H1 (cell line): Measurements from ENCODE around the gene PDE6B. TPM values are rescaled to one million over a fixed set of nuclear protein-coding genes. Genes with fewer than 3 reads are reported as not detected.
A peak's percentile ranks its signal among the peaks of the same experiment; 100 is the strongest.

ENCODE experiments used
- CTCF ChIA-PET: fragments of 300-600 bp; sonication (Branson Sonifier 250); formaldehyde crosslinking; loops from one replicate; lab custom pipeline; 2021; ENCODE audit not compliant: partially characterized antibody; lab: Charles Lee
- POLR2A ChIA-PET: fragments of 300-600 bp; sonication (Branson Sonifier 250); formaldehyde crosslinking; loops from one replicate; lab custom pipeline; 2021; ENCODE audit warnings: inconsistent platforms; ENCODE audit not compliant: partially characterized antibody; lab: Charles Lee
- DNase-seq, 2 experiments: peaks; one replicate each; pipeline versions ENCODE4 v3.0.0 to v3.0.0-alpha.2; 2010 to 2022; ENCODE audit warnings: low spot score in 2 of 2, low read depth in 1 of 2, mixed read lengths in 1 of 2
- FAIRE-seq: peaks from 2 replicates; lab custom pipeline; 2011; peaks lifted over from hg19 to GRCh38; lab: Jason Lieb, UNC
- H2AFZ ChIP-seq: 2 replicates; pipeline ENCODE4 v1.8.1; 2012; ENCODE audit warnings: low read length, inconsistent platforms
- H2AK5ac ChIP-seq: 2 replicates; pipeline ENCODE4 v1.6.1; 2013; ENCODE audit warnings: low read depth, low read length
- H2BK120ac ChIP-seq: replicated peaks from 2 replicates; pipeline ENCODE3; 2013; ENCODE audit warnings: low read depth, low read length, inconsistent platforms
- H2BK12ac ChIP-seq: 2 replicates; pipeline ENCODE4 v1.6.1; 2013; ENCODE audit warnings: low read depth, low read length
- H2BK15ac ChIP-seq: 2 replicates; pipeline ENCODE4 v1.6.1; 2013; ENCODE audit warnings: low read length
- H2BK20ac ChIP-seq: 2 replicates; pipeline ENCODE4 v1.6.1; 2013; ENCODE audit warnings: low read length
- H2BK5ac ChIP-seq: 2 replicates; pipeline ENCODE4 v1.6.1; 2013; ENCODE audit warnings: low read depth, low read length
- H3K14ac ChIP-seq: 2 replicates; pipeline ENCODE4 v1.6.1; 2013; ENCODE audit warnings: inconsistent platforms; ENCODE audit not compliant: insufficient read length
- H3K18ac ChIP-seq: 2 replicates; pipeline ENCODE4 v1.6.1; 2013; ENCODE audit warnings: low read length; ENCODE audit errors: extremely low read depth
- H3K23ac ChIP-seq: 2 replicates; pipeline ENCODE4 v1.6.1; 2013; ENCODE audit warnings: inconsistent platforms; ENCODE audit not compliant: insufficient read length
- H3K23me2 ChIP-seq: 2 replicates; pipeline ENCODE4 v1.6.1; 2013; ENCODE audit warnings: low read depth, low read length
- H3K27ac ChIP-seq: 2 replicates; pipeline ENCODE4 v1.6.1; 2011; ENCODE audit warnings: low read depth, low read length, inconsistent platforms
- H3K27me3 ChIP-seq, 4 experiments: replicated peaks in 1 of 4; 1 replicate in 1 of 4; 2 replicates in 3 of 4; pipeline versions ENCODE4 v1.6.1 to v1.8.1; 2011 to 2013; ENCODE audit warnings: low read length in 3 of 4, mild to moderate bottlenecking in 3 of 4, inconsistent platforms in 2 of 4, mixed read lengths in 2 of 4, moderate library complexity in 1 of 4; ENCODE audit not compliant: control insufficient read depth in 3 of 4, insufficient read depth in 3 of 4; ENCODE audit errors: extremely low read depth in 1 of 4
- H3K36me3 ChIP-seq, 4 experiments: 2 replicates each; pipeline versions ENCODE4 v1.6.1 to v1.8.1; 2011 to 2013; ENCODE audit warnings: mild to moderate bottlenecking in 4 of 4, low read length in 3 of 4, moderate library complexity in 2 of 4, control low read depth in 1 of 4, inconsistent platforms in 1 of 4; ENCODE audit not compliant: insufficient read depth in 4 of 4, control insufficient read depth in 2 of 4
- H3K4ac ChIP-seq: replicated peaks from 2 replicates; pipeline ENCODE3; 2013; ENCODE audit warnings: low read length, low read depth, mixed read lengths, inconsistent platforms; ENCODE audit not compliant: insufficient read length
- H3K4me1 ChIP-seq, 4 experiments: replicated peaks in 1 of 4; 1 replicate in 1 of 4; 2 replicates in 3 of 4; pipeline versions ENCODE4 v1.6.1 to v1.8.1; 2011 to 2013; ENCODE audit warnings: low read length in 3 of 4, inconsistent platforms in 2 of 4, mixed read lengths in 1 of 4; ENCODE audit not compliant: insufficient read depth in 4 of 4, control insufficient read depth in 3 of 4
- H3K4me2 ChIP-seq, 2 experiments: 2 replicates each; pipeline versions ENCODE4 v1.6.1 to v1.8.1; 2011 to 2013; ENCODE audit warnings: low read depth in 2 of 2, low read length in 2 of 2, control low read depth in 1 of 2, inconsistent platforms in 1 of 2, mild to moderate bottlenecking in 1 of 2; ENCODE audit not compliant: insufficient read depth in 1 of 2
- H3K4me3 ChIP-seq, 4 experiments: fragments of 200-600, 300-600 bp in 1 of 4; sonication (generic), shearing (Covaris generic), sonication (Bioruptor Twin) in 1 of 4; 2 replicates each; pipeline versions ENCODE4 v1.5.1 to v1.8.1; 2011 to 2016; ENCODE audit warnings: low read length in 4 of 4, low read depth in 3 of 4, control low read depth in 2 of 4, inconsistent platforms in 2 of 4, mild to moderate bottlenecking in 2 of 4, mixed read lengths in 1 of 4, moderate library complexity in 1 of 4; ENCODE audit not compliant: insufficient read depth in 2 of 4; ENCODE audit errors: extremely low read depth in 1 of 4
- H3K56ac ChIP-seq: replicated peaks from 2 replicates; pipeline ENCODE3; 2013; ENCODE audit warnings: low read depth, mild to moderate bottlenecking, mixed read lengths, low read length, inconsistent platforms; ENCODE audit not compliant: insufficient read length
- H3K79me1 ChIP-seq: 2 replicates; pipeline ENCODE4 v1.6.1; 2013; ENCODE audit warnings: low read depth, low read length, control low read depth
- H3K79me2 ChIP-seq, 2 experiments: 2 replicates each; pipeline versions ENCODE4 v1.6.1 to v1.8.1; 2012 to 2013; ENCODE audit warnings: low read length in 2 of 2, mild to moderate bottlenecking in 2 of 2, inconsistent platforms in 1 of 2; ENCODE audit not compliant: insufficient read depth in 2 of 2, control insufficient read depth in 1 of 2
- H3K9ac ChIP-seq, 4 experiments: replicated peaks in 1 of 4; 1 replicate in 1 of 4; 2 replicates in 3 of 4; pipeline versions ENCODE4 v1.6.1 to v1.8.1; 2011 to 2013; ENCODE audit warnings: low read depth in 3 of 4, low read length in 3 of 4, control low read depth in 2 of 4, mild to moderate bottlenecking in 2 of 4, moderate library complexity in 2 of 4, inconsistent platforms in 1 of 4; ENCODE audit errors: extremely low read depth in 1 of 4
- H3K9me3 ChIP-seq, 2 experiments: 2 replicates each; pipeline versions ENCODE4 v1.6.1 to v1.8.1; 2012 to 2013; ENCODE audit warnings: mild to moderate bottlenecking in 2 of 2, moderate library complexity in 2 of 2, control low read depth in 1 of 2, inconsistent platforms in 1 of 2, low read depth in 1 of 2, low read length in 1 of 2, mixed read lengths in 1 of 2; ENCODE audit not compliant: insufficient read depth in 2 of 2
- H4K20me1 ChIP-seq, 2 experiments: replicated peaks in 1 of 2; 2 replicates each; pipeline versions ENCODE3 to v1.8.1; 2011 to 2013; ENCODE audit warnings: inconsistent platforms in 2 of 2, low read length in 2 of 2, mild to moderate bottlenecking in 1 of 2; ENCODE audit not compliant: insufficient read depth in 2 of 2, control insufficient read depth in 1 of 2
- H4K5ac ChIP-seq: 2 replicates; pipeline ENCODE4 v1.6.1; 2013; ENCODE audit warnings: low read length, low read depth, mixed read lengths, inconsistent platforms; ENCODE audit not compliant: insufficient read length
- H4K8ac ChIP-seq: 2 replicates; pipeline ENCODE4 v1.8.0; 2013; ENCODE audit warnings: mild to moderate bottlenecking, moderate library complexity, low read length, inconsistent platforms; ENCODE audit not compliant: insufficient read depth; ENCODE audit errors: extremely low read depth
- H4K91ac ChIP-seq: replicated peaks from 2 replicates; pipeline ENCODE3; 2013; ENCODE audit warnings: low read length, mixed read lengths, inconsistent platforms; ENCODE audit not compliant: insufficient read length
- EGR1 ChIP-seq: IDR thresholded peaks from 2 replicates; pipeline ENCODE4 v1.6.1; 2011; ENCODE audit warnings: low read depth, low read length, borderline replicate concordance
- SUZ12 ChIP-seq: fragments of 200-600 bp; sonication (generic); IDR thresholded peaks from 2 replicates; pipeline ENCODE4 v1.6.1; 2012; ENCODE audit warnings: mild to moderate bottlenecking, inconsistent platforms, low read length, moderate library complexity, mixed read lengths
- WGBS, 2 experiments: shearing (Covaris generic) in 1 of 2; methylation state at CpG; one replicate each; pipeline versions ENCODE4 v1.1.6 to v1.1.7; 2013 to 2015; ENCODE audit warnings: low lambda C conversion rate in 2 of 2, mixed read lengths in 2 of 2, inconsistent platforms in 1 of 2, low coverage in 1 of 2, missing lambda C conversion rate in 1 of 2; ENCODE audit not compliant: insufficient replicate concordance in 2 of 2, insufficient coverage in 1 of 2, insufficient read length in 1 of 2; ENCODE audit errors: extremely low coverage in 1 of 2, missing lambda C conversion rate in 1 of 2; 5-methylcytosine and 5-hydroxymethylcytosine counted together
- polyA plus RNA-seq, 7 experiments: library from polyadenylated mRNA; depleted of rRNA in 3 of 7; stranded (reverse) in 5 of 7; unstranded in 2 of 7; fragments of >200 nt in 5 of 7; fragments of 200-250 nt in 2 of 7; gene quantifications; 1 replicate in 5 of 7; 2 replicates in 1 of 7; 4 replicates in 1 of 7; pipeline versions ENCODE4 v1.2.1 to v1.2.3, GENCODE V29; 2011 to 2013; ENCODE audit warnings: missing spikeins in 2 of 7, mixed read lengths in 2 of 7
- total RNA-seq: library from RNA; stranded (reverse); fragmentation: NEBNext Ultra II Directional; extraction: Animal tissue kit (Norgen Biotek cat#: 25700); gene quantifications from 2 replicates; pipeline ENCODE4 v1.2.1, GENCODE V29; 2021

The PDE6B gene
- total and polyA plus RNA-seq, 2 of the 8 experiments (the other 6 are each of a cell fraction or from before 2014, with no cell fraction given) = 4.1 to 8.4 TPM

DNA sequence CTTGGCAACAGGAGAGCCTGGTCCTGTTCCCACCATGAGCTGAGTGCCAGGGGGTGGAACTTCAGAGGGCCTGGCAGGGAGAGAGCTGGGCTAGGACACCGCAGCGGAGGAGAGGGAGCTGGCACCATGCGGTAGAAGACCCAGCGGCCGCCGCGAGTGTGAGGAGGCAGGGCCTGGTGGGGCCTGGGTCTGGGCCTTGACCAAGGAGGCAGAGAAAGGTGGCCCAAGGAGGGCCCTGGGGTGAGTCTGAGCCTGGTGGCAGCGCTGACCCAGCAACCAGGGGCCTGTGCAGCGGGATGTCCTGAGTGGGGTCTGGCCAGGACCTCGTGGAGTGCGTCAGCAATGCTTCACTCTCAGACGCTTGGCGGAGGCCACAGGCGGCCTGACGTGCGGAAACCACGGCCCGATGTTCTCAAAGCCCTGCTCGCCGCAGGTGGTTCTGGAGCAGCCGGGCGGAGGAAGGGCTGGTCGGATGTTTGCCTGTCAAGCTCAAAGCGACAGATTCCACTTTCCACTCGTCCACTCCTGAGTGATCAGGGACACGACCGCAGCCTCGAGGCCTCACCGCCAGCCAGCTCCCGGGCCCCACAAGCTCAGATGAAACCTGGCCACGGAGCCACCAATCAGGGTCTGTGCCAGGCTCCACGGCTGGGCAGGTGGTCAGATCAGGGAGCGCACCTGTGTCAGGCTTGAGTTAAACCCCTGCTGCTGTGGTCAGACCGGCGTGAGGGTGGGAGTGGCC, 27.9 kb downstream of the PDE6B start:
- no peak overlapping the region for H3K56ac ChIP-seq
- H3K9ac ChIP-seq = no peak overlapping the region
- no peaks in the 10 kb centered on the region for H3K36me3 ChIP-seq
- H4K20me1 ChIP-seq = peaks cover 0 to 6% of the 10 kb centered on the region in 2 experiments
- H3K18ac ChIP-seq = no peak overlapping the region
- FAIRE-seq = no peak
- no peak overlapping the region for H3K4ac ChIP-seq
- no peak overlapping the region for H2BK12ac ChIP-seq
- no peak overlapping the region for H3K4me2 ChIP-seq
- H4K5ac ChIP-seq = no peak overlapping the region
- no peak overlapping the region for H2BK5ac ChIP-seq
- no peak for DNase-seq
- peaks cover 0 to 5% (median 0%) of the 10 kb centered on the region in 4 experiments; a peak in 1 of 7 replicates for H3K4me1 ChIP-seq
- no peaks in the 10 kb centered on the region for H3K79me1 ChIP-seq
- peak overlapping the region; percentile 51; the same call in 1 of the 2 replicates for H4K8ac ChIP-seq
- H3K27me3 ChIP-seq = peaks cover 0 to 11% (median 0%) of the 10 kb centered on the region in 4 experiments; a peak in 2 of 7 replicates
- no peak overlapping the region for H3K23ac ChIP-seq
- H2AFZ ChIP-seq = no peak overlapping the region
- no peak overlapping the region for H4K91ac ChIP-seq
- H3K9me3 ChIP-seq = no peaks in the 10 kb centered on the region
- H2BK120ac ChIP-seq = no peak overlapping the region
- H2BK15ac ChIP-seq = no peak overlapping the region
- H3K4me3 ChIP-seq = no peak overlapping the region
- no peaks in the 10 kb centered on the region for H3K79me2 ChIP-seq
- no peaks in the 10 kb centered on the region for H3K23me2 ChIP-seq
- no peak overlapping the region for H3K27ac ChIP-seq
- WGBS, 2 experiments = 92% methylated on average over 35 of the region's 35 CpGs; no CpG with 5 or more reads in 1 of the 2 experiments
- no peak overlapping the region for H3K14ac ChIP-seq
- POLR2A ChIA-PET = interaction anchor here (0.6 to 3.1 kb wide), 4 partner anchors 10 to 46 kb away, joined by 3 to 11 read pairs (median 6); no protein-coding TSS in a partner anchor
- TF ChIP-seq EGR1 (0 out of 2 replicates have a peak, but pooled peaks have one; percentile 52), SUZ12 (no peak)
- H2BK20ac ChIP-seq = no peak overlapping the region
- H2AK5ac ChIP-seq = no peak overlapping the region
- CTCF ChIA-PET = interaction anchor here (0.6 to 2.5 kb wide), 8 partner anchors 10 to 55 kb away, joined by 3 to 6 read pairs (median 3); partner anchors contain the start of gene PDE6B
